RWPE2 (cell line): Measurements from ENCODE around the gene TDRD3.

Experiments used
- ATAC-seq: fragments of 200-7000 bp; cut with Tn5 transposase; 3 replicates; pipeline ENCODE4 v1.9.1; 2021; ENCODE audit warnings: low read depth
- DNase-seq: peaks from one replicate; pipeline ENCODE4 v3.0.0-alpha.2; 2020; ENCODE audit warnings: low spot score
- H3K27ac ChIP-seq: fragments of 450-650 bp; 2 replicates; pipeline ENCODE4 v1.5.1; 2017; ENCODE audit warnings: mild to moderate bottlenecking; ENCODE audit not compliant: poor library complexity, severe bottlenecking
- H3K27me3 ChIP-seq: fragments of 250-450 bp; sonication (Bioruptor Pico); 2 replicates; pipeline ENCODE4 v1.5.1; 2021; ENCODE audit warnings: mild to moderate bottlenecking, moderate library complexity; ENCODE audit not compliant: insufficient read depth, poor library complexity, severe bottlenecking
- H3K36me3 ChIP-seq: fragments of 250-450 bp; sonication (Bioruptor Pico); 2 replicates; pipeline ENCODE4 v1.5.1; 2020; ENCODE audit warnings: low read depth, mild to moderate bottlenecking, moderate library complexity
- H3K4me1 ChIP-seq: fragments of 250-450 bp; sonication (Bioruptor Pico); 2 replicates; pipeline ENCODE4 v1.5.1; 2021; ENCODE audit warnings: mild to moderate bottlenecking, moderate library complexity; ENCODE audit not compliant: insufficient read depth, poor library complexity, severe bottlenecking
- H3K4me3 ChIP-seq: fragments of 250-450 bp; sonication (Bioruptor Pico); 2 replicates; pipeline ENCODE4 v1.5.1; 2021; ENCODE audit warnings: mild to moderate bottlenecking, moderate library complexity; ENCODE audit not compliant: severe bottlenecking
- H3K9me3 ChIP-seq: fragments of 250-450 bp; sonication (Bioruptor Pico); 2 replicates; pipeline ENCODE4 v1.5.1; 2021; ENCODE audit warnings: mild to moderate bottlenecking, moderate library complexity; ENCODE audit not compliant: severe bottlenecking
- CTCF ChIP-seq: fragments of 450-650 bp; IDR thresholded peaks from one replicate; pipeline ENCODE4 v1.5.1; 2017; ENCODE audit warnings: mild to moderate bottlenecking, moderate library complexity; ENCODE audit not compliant: poor library complexity, severe bottlenecking

Gene TDRD3

DNA sequence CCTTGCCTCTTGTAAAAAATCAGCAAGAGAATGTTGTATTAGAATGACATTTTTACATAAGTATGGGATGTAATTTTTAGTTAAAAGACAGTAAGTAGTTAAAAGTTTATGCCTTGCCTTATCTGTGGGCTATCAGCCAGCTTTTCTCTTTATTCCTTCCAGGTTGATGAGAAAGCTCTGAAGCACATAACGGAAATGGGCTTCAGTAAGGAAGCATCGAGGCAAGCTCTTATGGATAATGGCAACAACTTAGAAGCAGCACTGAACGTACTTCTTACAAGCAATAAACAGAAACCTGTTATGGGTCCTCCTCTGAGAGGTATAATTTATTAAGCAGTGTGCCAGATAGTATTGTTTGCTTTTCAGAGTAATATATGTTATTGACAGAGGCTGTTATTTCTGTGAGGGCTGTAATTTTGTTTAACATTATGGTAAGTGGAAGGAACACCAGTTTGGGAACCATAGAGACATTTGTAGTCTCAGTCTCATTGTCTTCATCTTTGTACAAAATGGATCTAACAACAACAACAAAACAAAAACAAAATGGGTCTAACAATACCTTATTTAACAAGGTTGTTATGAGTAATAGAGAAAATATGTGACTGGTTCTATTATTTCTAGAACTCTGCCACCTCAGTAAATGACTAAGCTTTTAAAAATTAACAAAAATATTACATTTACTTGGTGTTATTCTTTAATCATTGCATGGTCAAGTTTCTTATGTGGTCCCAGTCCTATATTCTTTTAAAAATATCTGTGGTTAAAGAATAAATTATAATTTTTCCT is 112.8 kb downstream of the TDRD3 start:
- Histone ChIP-seq H3K27ac (no peak overlapping the region), H3K27me3 (no peaks in the 10 kb centered on the region), H3K9me3 (no peaks in the 10 kb centered on the region), H3K36me3 (peaks cover 3% of the 10 kb centered on the region; the same call in 1 of the 2 replicates), H3K4me3 (no peak overlapping the region), H3K4me1 (peaks cover 4% of the 10 kb centered on the region)
- DNase-seq, result no peak
- no peak for ATAC-seq
- TF ChIP-seq CTCF, result no peak

DNA sequence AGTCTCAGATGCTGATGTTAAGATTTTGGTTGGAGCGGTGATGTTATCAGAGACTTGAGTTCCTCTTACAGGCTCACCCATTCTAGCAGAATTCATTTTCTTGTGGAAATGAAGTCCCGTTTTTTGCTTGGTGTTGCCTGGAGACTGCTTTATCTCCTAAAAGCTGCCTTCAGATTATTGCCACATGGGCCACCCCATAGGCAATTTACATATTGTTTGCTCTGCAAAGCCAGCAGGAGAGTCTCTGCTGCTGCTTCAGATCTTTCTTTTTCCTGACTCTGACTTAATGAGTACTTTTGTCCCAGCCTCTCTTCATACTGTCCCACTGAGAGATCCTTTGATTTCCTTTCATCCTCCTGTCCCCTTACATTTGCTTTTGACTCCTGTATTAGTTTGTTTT is 114.6 kb downstream of the TDRD3 start:
- Histone ChIP-seq H3K27ac (no peak overlapping the region), H3K9me3 (no peaks in the 10 kb centered on the region), H3K27me3 (no peaks in the 10 kb centered on the region), H3K4me3 (no peak overlapping the region), H3K4me1 (peaks cover 4% of the 10 kb centered on the region), H3K36me3 (peaks cover 3% of the 10 kb centered on the region)
- no peak for ATAC-seq
- TF ChIP-seq CTCF, result no peak
- no peak for DNase-seq

- H3K27me3 ChIP-seq, result no peaks in the 10 kb centered on the region
- ATAC-seq, result no peak
- no peaks in the 10 kb centered on the region for H3K9me3 ChIP-seq
- no peak overlapping the region for H3K27ac ChIP-seq
- H3K4me1 ChIP-seq, result peaks cover 3% of the 10 kb centered on the region
- DNase-seq, result no peak
- TF ChIP-seq CTCF, result no peak
- no peak overlapping the region for H3K4me3 ChIP-seq
- peaks cover 3% of the 10 kb centered on the region for H3K36me3 ChIP-seq
These were observed 117.9 kb downstream of the TDRD3 start for GRCh38 chr13:60514891-60515290.

- no peak for TF ChIP-seq CTCF
- H3K36me3 ChIP-seq, result no peaks in the 10 kb centered on the region; the same call in 1 of the 2 replicates
- H3K9me3 ChIP-seq, result no peaks in the 10 kb centered on the region
- H3K4me1 ChIP-seq, result no peaks in the 10 kb centered on the region
- DNase-seq, result no peak
- no peak overlapping the region for H3K27ac ChIP-seq
- H3K27me3 ChIP-seq, result no peaks in the 10 kb centered on the region
- no peak for ATAC-seq
- no peak overlapping the region for H3K4me3 ChIP-seq
These were observed 122.5 kb downstream of the TDRD3 start for GRCh38 chr13:60519496-60519895.

DNA sequence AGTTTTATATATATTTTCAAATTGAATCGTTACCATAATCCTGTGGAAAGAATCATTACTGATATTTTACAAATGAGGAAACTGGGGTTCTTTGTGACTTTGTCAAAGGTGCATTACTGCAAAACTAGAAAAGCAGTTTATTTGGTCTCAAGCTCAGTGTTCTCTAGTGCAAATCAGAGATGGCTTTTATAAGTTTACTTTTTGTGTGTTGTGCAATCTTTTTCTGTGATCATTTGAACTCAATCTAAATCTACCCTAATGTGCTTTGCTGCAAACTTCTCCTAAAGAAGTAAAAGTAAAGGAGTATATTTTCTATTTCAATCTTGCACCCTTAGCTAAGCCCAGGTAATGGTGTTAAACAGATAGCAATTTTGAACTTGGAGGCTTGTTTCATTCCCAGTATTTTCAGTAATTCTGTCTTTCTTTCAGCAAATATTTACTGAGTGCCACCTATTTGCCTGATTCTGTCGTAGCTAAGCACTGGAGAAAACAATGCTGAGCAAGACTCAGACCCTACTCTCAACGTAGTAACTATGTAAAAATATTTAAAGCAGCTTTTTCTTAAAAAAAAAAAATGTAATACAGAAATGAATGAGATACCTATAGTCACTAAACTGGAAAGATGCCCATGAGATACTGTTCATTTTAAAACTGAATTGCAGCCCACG is 124.0 kb downstream of the TDRD3 start:
- Histone ChIP-seq H3K27ac (no peak overlapping the region), H3K27me3 (no peaks in the 10 kb centered on the region), H3K9me3 (no peaks in the 10 kb centered on the region), H3K4me1 (no peaks in the 10 kb centered on the region), H3K36me3 (no peaks in the 10 kb centered on the region), H3K4me3 (no peak overlapping the region)
- DNase-seq (no peak), ATAC-seq (no peak)
- TF ChIP-seq CTCF, result no peak
